Amniotic epithelial cell (primary cell): ENCODE results near the gene FASN.
A peak's percentile ranks its signal among the peaks of the same experiment; 100 is the strongest.
"Not testable (repeated sequence)": the region's sequence is repeated elsewhere in the genome, so short reads cannot be mapped to it uniquely, and the experiment has no call there.

Experiments used
- DNase-seq: peaks from one replicate; pipeline ENCODE4 v3.0.0-alpha.2; 2010; ENCODE audit warnings: low read depth

Gene FASN

DNA sequence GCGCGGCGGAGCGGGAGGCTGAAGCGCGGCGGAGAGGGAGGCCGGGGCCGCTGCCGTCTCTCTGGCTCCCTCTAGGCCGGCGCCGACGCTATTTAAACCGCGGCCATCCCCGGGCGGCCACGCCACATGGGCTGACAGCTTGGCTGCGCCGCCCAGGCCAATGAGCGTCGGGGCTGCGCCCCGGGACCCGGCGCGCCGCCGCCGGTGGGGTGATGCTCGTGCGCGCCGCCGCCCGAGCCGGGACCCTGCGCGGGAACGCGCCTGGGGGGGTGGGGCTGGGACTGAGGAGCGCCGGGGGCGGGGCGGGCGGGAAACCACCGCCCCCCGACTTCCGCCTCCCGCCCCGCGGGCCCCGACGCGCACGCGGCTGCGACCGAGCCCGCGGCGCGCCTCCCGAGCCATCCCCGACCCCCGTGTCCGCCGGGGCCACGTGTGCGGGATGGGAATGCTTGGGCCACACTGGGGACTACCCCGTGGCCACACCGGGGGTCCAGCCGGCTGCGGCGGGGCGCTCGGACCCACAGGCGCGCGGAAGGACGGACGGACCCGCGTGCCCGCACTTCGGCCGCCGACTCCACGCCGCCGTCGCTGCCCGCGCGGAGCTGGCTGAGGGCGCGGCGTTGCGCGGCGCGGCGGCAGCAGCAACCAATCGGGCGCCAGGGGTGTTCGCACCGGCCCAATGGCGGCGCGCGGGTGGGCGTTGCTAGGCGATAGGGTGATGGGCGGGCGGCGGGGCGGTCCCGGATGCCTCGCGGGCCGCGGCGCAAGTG lies at the start of gene FASN:
Gene FASN, minus strand, starts transcription at position 68 of the 770 bp plus-strand sequence. CDS start 1,791 bp downstream, outside the sequence.
- DNase-seq = peak; percentile 91

DNA sequence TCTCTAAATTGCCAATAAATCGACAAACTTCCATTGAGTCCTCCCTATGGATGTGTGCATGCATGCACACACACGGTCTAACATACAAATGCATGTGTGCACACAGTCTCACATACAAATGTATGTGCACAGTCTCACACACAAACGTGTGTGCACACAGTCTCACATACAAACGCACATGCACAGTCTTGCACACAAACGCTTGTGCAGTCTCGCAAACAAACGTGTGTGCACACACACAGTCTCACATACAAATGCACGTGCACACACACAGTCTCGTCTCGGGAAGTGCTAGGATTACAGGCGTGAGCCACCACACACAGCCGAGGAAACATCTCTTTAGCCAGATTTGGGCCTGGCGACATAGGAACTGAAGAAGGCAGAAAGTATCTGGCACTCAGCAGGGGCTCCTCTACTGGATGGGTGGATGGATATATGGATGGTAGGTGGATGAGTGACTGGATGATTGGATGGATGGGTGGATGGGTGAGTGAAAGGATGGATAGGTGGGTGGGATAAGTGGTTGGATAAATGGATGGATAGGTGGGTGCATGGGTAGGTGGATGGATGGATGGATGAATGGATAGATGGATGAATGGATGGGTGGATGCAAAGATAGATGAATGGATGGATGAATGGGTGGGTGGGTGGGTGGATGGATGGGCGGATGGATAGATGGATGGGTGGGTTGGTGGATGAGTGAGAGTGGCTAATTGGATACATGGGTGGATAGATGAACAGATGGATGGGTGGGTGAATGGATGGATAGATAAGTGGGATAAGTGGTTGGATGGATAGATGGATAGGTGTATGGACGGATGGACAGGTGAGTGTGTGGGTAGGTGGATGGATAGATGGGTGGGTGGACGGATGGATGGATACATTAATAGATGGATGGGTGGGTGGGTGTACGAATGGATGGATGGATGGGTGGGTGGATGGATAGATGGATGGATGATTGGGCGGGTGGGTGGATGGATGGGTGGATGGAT lies 48.9 kb upstream of the FASN start:
- DNase-seq = no peak

DNA sequence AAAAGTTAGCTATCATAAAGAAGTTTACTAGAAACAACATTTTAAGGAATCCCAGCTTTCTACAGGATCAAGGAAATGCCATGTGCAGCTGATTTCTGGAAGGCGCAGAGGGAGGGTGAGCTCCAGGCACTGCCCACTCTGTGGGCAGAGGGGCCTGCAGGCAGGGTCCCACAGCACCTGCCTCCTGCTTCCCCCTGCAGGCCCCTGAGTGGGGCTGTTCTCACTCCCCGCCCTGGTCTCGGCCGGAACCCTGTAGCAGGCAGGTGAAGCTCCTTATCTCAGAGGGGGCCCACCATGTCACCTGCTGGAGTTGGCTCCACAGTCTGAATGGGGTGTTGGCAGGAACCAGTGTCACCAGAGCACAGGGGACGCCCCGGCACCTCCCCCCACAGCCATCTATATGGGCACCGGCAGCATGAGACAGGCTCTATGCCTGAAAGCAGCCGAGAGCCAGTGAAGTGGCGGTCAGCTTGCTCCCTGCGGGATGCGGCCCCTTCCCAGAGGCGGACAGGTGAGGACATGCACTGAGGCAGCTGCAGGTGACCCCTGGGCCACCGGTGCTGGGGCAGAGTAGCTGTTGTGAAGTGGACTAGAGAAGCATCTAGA lies 47.6 kb upstream of the FASN start:
- no peak for DNase-seq

DNA sequence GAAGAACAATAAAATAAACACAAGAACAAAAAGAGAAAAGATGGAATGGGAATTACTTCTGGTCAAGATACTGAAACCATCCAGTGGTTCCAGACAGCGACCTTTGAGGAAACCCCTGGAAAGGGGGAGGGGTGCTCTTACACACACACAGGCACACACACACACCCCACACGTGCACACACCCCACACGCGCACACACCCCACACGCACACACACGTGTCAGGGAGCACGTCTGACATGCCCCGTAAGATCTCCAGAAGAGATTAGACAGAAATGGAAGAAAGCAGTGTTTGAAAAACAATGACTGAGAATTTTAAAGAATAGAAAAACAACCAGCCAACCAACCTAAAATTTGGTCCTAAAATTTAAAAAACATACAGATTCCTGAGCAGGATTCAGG lies 45.3 kb upstream of the FASN start:
- DNase-seq = no peak

DNA sequence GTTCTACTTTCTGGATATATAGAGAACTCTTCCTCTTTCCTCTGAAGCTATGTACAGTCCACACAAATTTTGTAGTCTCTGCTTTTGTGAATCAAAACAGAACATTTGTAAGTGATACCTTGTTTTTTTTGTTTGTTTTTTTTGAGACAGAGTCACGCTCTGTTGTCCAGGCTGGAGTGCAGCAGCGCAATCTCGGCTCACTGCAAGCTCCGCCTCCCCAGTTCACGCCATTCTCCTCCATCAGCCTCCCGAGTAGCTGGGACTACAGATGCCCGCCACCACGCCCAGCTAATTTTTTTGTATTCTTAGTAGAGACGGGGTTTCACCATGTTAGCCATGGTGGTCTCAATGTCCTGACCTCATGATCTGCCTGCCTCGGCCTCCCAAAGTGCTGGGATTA lies 41.9 kb upstream of the FASN start:
- not testable (repeated sequence) for DNase-seq

DNA sequence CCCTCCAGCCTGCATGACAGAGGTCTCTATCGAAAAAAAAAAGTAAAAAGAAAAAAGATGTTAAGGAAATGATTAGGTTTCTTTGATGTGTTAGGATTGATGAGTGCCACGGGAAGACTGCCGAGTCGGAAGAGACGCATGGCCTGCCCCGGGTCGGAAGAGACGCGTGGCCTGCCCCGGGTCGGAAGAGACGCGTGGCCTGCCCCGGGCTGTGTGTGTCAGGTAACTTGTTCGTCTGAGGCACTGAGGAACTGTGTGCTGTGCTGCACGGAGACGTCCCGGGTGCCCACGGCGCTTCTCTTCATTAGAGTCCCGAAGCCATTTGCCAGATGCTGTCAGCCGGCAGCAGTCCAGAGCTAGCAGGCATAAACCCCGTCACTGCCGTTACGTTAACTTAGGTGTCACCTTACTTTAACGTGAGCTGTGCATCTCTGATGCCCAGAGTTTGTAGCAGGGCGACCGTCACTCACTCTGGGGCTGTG lies 40.5 kb upstream of the FASN start:
- no peak for DNase-seq

DNA sequence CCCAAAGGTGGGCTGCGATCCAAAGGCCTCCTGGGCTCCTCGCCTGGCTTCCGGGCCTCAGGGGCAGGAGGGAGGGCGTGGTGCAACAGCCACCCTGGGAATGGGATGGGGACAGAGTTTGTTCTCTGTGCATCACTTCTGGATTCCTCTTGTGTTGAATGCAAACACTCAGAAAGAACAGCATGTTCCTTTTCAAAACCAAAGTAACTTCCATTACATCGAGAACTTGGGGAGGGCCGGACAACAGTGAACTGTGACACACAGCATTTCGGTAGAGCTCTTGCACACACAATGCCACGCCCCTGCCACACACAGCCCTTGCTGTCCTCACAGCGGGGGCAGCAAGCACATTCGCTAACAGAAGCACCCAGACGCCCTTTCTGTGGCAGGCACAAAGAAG lies 36.1 kb upstream of the FASN start:
- peak; percentile 51 for DNase-seq

DNA sequence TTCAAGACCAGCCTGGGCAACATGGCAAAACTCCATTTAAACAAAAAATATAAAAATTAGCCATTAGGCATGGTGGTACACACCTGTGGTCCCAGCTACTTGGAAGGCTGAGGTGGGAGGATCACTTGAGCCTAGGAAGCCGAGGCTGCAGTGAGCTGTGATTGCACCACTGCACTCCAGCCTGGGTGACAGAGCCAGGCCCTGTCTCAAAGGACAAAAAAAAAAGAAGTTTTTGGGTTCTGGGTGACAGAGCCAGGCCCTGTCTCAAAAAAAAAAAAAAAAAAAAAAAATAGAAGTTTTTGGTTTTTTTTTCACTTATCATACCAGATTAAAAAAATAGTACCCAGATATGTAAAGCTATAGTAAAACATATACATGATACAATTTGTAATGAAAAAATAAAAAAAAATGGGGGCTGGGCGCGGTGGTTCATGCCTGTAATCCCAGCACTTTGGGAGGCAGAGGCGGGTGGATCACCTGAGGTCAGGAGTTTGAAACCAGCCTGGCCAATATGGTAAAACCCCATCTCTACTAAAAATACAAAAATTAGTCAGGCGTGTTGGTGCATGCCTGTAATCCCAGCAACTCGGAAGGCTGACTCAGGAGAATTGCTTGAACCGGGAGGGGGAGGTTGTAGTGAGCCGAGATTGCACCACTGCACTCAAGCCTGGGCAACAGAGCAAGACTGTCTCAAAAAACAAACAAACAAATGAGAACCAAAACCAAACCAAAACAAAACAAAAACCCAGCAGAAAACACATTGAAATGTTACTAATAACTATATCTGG lies 35.3 kb upstream of the FASN start:
- peak; percentile 78 for DNase-seq

DNA sequence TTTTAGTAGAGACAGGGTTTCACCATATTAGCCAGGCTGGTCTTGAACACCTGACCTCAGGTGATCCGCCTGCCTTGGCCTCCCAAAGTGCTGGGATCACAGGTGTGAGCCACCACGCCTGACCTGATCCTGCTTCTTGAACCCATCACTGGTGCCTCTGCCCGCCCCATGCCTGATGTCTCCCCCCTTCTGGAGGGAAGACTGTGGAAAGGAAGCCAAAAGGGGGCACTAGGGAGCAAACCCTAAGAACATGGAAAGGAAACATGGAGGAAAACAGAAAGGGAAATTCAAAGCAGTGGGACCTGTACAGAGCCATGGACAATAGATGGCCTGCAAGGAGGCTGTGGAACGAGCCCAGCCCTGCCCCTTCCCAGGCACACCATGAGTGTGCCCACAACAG lies 31.1 kb upstream of the FASN start:
- no peak for DNase-seq

DNA sequence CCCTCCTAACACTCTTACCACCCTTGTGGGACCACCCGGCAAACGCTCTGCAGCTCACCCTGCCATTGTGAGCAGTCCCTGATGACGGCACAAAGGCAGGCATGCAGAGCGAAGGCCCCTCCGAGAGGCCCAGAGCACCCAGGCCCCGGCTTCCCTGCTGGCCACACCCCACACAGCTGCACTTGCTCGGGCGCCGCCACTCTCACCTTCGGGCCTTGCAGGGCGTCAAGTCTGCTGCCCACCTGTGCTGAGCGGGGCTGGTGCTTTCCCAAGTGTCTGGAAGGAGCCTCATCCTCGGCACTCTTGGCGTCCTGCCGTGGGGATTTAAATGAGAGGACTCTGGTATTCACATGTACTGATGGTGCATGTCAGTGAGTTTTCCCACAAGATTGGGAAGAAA lies 30.3 kb upstream of the FASN start:
- no peak for DNase-seq

DNA sequence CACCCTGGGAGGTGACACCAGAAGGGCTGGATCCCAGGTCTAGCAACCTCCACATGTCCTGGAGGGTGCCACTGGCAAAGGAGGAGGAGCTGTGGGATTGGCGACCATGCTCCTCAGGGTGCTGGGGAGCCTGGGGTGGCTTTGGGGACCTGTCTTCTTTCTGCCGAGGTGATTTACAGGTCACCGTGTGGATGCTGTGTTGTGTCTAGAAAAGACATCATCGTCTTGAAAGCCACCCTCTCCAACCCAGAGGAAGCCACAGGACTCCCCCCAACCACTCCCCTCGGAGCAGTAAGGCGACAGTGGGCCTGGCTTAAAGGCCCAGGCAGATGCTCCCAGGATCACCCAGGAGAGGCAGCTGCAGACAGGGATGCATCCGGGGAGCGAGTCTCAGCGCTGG lies 29.7 kb upstream of the FASN start:
- DNase-seq = no peak

DNA sequence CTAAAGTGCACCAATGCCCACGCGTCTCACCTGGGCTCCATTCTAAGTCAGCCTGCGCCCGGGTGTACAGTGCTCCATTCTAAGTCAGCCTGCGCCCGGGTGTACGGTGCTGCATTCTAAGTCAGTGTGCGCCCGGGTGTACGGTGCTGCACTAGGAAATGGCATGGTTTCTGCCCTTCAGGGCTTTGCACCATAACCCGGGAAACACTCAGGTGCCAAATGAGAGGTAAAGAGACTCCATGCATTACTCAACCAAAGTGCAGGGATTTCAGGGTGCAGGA lies 29.2 kb upstream of the FASN start:
- DNase-seq = no peak

DNA sequence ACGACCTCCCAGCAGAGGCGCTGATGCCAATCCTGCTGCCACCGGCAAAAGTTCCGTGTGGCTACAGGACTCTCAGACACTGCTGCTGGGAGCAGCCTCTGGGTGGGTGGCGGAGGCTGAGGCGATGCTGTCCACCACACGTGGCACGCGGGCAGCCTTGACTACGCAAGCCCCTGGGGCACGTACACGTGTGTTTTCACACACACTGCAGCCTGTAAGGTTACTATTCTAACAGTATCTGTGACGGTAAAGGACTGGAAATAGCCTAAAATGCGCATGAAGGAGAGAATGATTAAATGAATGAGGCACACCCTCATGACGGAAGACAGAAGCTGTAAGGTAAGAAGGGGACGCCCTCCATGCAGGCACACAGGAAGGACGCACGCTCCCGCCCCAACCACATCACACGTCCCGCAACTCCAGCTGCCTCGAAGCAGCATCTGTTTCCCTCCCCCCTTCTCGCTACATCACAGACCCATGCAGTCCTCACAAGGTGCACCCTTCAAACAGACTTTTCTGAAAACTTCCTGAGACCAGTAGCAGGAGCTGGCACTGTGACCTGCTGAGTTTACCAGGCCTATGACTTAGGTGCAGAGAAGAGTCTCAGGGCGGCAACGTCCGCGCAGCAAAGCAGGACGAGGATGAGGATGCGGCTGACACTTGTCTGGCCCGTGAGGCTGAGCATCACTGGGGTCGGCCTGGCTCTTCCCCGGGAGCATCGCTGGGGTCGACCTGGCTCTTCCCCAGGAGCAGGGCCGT lies 28.7 kb upstream of the FASN start:
- no peak for DNase-seq

DNA sequence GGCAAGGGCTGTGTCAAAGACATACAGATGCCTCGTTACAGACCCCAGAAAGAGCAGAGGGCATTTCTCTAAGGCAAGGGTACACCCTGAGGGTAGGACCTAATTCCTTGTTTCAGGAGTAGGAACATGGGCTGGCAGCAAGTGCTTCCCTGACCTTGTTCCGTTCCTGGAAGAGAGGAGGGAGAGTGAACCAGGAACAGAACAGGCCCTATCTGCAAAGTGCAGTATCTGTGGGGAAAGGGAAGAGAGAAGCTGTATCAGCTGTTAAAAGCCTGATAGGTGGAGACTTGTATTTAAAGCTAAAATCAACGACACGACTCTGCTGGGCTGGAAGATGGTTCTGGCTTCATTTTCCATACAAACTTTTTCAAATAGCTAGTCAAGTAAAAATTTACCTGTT lies 26.1 kb upstream of the FASN start:
- DNase-seq = no peak

DNA sequence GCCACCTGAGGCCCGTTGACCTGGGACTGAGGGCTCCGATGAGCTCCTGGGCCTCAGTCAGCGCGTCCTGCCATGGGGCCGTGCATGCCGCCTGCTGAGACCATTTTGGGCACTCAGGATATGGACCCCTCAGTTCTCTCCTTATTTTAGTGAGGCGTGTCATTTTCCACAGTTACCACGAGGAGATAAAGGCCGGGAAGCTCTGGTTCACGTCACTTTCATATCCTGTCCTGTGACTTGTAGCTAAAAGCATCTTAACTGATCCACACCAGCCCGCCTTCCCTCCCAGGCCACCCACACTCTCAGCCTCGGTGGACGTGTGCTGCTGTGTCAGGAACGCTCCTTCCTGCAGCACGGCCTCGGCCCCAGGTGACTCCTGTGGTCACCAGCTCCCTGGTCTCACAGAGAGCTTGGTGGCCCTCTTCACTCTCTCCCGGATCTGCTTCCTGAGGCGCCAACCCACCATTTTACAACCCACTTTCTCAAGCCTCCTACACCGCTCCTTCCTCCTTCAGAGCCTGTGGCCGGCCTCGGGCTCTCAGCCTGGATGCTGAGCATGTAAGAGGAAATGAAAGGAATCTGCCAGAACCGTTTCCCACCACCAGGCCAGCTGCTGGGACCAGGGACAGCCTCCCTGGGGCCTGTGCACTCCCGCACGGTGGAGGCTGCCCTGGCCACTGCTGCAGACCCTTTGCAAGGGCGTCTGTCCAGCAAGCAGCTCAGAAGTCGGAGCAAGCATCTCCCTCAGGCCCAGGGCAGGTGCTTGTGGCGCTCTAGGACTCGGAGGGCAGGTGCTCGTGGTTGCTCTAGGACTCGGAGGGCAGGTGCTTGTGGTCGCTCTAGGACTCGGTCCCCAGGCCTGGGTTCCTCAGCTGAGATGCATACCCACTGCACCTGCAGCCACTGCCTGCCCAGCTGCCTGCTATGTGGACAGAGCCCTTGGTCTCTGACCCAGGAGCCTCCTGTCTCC lies 23.9 kb upstream of the FASN start:
- DNase-seq = peak; percentile 46

DNA sequence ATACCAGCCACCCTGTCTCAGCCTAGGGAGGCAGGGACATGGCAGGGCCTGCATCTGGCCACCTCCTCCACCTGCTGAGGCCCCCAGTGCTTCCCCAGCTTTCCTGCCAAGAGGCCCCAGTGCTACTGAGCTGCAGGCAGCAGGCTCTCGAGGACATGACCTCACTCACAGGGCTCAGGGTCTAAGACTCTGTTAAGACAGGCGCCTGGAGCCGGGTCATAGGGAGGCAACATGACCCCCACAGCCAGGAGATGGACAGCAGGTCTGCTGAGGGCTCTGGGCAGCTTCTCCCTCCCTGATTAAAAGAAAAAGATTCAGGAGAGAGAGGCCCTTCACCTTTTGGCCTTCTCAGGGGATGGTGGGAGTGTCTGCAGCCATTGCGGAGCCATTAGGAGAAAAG lies 23.2 kb upstream of the FASN start:
- DNase-seq = no peak

DNA sequence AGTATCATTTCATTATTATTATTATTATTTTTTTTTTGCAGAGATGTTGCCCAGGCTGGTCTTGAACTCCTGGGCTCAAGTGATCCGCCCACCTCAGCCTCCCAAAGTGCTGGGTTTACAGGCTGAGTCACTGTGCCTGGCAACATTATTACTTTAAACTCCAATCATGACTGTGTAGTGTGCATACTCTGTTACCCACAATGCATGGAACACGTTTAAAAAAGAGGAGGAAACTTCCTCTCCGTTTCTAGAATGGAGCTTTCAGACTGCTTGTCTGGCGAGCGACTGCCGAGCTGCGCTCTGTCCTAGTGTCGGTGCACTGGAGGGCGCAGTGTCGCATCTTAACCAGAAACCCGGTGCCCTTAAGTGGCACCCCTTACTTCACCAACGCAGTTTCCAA lies 22.1 kb upstream of the FASN start:
- peak; percentile 65 for DNase-seq

DNA sequence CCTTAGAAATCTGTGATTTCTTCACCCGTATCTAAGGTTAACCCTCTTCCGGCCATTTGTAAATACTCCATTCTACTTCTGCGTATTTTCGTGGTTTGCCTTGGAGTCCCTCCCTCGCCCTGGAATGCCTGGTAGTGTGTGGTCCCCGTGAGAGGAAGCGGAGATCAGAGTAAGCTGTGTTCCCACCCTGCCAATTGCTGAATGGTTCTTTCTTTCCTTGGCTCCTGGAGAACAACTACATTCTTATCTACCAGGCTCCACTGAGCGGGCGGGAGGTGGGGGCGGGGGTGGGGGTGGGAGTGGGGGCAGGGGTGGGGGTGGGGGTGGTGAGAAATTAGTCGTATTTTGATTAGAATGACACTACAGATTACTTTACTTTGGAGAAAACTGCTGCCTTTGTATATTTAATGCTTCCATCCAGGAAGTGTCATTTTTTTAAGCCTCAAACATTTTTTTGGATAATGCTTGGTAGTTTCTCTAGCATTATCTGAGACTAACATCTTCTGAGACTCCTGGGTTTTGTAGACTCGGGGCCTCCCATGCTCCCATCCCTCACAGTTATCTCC lies 20.9 kb upstream of the FASN start:
- DNase-seq = peak; percentile 88

DNA sequence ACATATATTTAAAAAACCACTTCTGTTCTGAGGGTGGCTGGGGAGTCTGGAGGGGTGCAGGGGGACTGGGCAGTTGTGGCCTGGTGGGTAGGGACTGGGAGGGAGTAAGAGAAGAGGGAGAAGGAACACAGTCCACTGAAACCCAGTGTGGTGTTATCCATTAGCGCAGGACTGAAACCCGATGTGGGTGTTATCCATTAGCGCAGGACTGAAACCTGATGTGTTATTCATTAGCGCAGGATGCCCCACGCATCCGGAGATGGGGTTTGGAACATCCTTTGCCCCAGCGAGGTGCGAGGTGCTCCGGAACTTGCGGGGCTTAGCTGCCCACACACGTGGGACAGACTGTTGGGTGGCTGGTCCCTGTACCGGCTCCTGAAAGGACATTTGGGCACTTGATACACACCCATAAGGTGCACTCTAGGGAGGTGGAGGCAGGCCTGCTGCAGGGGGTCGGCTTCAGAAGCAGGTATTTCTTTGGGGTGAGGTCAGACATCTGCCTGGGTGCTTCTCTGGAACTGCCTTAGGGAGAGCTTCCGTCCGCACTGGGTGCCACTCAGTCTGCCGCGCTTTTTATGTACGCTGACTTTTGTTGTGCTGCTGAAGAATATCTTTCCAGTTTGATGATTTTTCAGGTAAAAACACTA lies 20.3 kb upstream of the FASN start:
- DNase-seq = no peak
